Femur (tissue), 1 donor: Measurements from ENCODE around the gene CATSPERE.
"Not testable (repeated sequence)": the region's sequence is repeated elsewhere in the genome, so short reads cannot be mapped to it uniquely, and the experiment has no call there.

Experiments
- DNase-seq: peaks from one replicate; pipeline ENCODE4 v3.0.0-alpha.2; 2017

CATSPERE gene

DNA sequence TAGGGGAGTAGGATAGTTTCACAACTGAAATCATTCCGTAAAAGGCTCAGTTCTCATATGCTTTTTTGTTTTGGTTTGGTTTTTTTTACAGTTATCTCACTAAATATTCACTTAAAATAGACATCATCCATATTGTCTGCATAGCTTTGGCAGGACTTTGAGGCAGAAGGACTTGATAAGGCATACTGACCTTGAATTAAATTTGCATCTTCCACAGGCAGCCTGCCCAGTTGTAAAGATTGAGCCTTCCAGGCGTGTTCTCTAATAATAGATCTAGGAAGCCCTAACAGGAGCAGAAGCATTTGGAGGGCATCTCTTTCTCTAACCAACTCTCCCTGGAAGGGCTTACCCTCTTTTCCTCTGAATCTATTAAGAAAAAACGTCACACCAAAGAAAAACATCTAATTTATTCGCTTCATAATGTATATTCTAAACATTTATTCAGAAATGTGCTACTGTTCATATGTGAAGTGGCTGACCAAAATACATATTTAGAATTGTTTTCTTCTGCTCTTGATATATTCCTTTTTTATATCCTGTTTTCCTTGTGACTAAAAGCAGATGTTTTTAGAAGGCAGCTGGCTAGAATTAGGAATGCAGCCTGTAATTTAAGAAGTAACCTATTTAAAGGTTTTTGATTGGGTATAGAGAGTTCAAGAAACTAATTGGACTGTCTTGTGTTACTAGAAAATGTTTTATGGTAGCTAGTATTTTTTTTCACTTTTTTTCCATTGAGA is 212.0 kb downstream of the CATSPERE start:
- peak; percentile 70 for DNase-seq

DNA sequence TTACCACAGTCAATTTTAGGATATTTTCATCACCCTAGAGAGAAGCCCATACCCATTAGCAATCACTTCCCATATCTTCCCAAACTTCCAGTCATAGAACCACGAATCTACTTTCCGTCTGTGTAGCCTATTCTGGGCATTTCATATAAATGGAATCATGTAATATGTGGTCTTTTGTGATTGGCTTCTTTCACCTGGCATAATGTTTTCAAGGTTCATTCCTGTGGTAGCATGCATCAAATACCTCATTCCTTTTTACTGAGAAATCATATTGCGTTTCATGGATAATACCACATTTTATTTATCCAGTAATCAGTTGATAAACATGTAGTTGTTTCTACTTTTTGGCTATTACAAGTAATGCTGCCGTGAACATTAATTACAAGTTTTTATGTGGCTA is 213.4 kb downstream of the CATSPERE start:
- DNase-seq: no peak

DNA sequence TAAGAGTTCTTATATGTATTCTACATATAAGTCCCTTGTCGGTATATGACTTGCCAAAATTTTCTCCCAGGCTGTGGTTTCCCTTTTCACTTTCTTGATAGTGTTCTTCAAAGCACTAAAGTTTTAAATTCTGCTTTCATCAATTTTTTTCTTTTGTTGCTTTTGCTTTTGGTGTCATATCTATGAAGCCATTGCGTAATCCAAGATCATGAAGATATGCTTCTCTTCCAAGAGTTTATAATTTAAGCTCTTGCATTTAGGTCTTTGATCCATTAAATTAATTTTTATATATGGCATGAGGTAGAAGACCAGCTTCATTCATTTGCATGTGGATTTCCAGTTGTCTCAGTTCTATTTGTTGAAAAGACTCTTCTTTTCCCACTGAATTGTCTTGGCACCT is 214.1 kb downstream of the CATSPERE start:
- DNase-seq: no peak

DNA sequence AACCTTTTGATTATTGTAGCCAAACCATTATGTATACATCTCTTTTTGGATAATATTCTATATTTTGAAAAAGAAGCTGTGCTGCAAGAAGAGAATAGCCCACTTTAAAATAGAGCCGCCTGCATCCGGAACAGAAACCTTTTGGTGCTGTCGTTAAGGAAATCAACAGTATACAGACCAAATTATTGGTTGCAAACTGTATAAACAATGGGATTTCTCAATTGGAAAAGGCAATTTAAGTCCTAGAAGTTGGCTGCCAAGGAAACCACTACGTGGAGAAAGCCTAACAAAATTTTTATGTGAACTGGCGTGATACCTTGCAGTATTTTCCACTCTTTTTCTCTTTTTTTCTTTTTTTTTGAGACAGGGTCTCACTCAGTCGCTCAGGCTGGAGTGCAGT is 217.6 kb downstream of the CATSPERE start:
- peak; percentile 44 for DNase-seq

DNA sequence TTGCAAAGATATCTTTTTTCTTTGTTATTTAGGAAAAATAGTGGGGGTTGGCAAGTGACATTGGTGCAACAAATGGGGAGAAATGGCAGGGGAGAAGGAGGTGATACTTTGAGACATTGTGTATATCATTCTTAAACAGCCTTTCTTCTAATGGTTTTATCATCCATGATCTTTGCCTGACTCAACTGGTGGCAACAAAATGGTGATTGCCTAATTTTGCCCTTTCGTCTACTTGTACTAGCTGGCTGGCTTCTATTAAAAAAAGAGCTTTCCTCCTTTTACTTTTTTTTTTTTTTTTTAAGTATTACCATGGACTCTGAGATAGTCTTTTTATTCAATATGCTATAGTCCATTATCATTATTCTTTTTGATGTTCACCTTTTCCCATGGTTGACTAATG is 219.6 kb downstream of the CATSPERE start:
- no peak for DNase-seq

DNA sequence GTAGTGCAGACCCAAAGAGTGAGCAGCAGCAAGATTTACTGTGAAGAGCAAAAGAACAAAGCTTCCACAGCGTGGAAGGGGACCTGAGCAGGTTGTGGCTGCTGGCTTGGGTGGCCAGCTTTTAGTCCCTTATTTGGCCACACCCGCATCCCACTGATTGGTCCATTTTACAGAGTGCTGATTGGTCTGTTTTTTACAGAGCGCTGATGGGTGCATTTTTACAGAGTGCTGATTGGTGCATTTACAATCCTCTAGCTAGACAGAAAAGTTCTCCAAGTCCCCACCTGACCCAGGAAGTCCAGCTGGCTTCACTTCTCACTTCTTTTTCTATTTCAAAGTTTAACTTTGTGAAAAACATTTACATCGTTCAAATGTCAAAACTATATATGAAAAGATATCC is 221.0 kb downstream of the CATSPERE start:
- DNase-seq: not testable (repeated sequence)
